NCI-H2196 treated with DMSO at 0.1 percent for 48 hours (cell line): Measurements from ENCODE around the gene CUL3.
"Not testable (repeated sequence)": the region's sequence is repeated elsewhere in the genome, so short reads cannot be mapped to it uniquely, and the experiment has no call there.

Experiments used
- DNase-seq: peaks from one replicate; lab custom pipeline; 2025; ENCODE audit not compliant: unreplicated experiment; lab: John Stamatoyannopoulos, UW

The CUL3 gene

GRCh38 chr2:224583033-224583432 lies 2.1 kb downstream of the CUL3 start:
- not testable (repeated sequence) for DNase-seq

- DNase-seq: no peak
Measured at GRCh38 chr2:224580248-224580647, 4.9 kb downstream of the CUL3 start.

GRCh38 chr2:224579411-224579810 lies 5.8 kb downstream of the CUL3 start:
- DNase-seq: no peak

DNA sequence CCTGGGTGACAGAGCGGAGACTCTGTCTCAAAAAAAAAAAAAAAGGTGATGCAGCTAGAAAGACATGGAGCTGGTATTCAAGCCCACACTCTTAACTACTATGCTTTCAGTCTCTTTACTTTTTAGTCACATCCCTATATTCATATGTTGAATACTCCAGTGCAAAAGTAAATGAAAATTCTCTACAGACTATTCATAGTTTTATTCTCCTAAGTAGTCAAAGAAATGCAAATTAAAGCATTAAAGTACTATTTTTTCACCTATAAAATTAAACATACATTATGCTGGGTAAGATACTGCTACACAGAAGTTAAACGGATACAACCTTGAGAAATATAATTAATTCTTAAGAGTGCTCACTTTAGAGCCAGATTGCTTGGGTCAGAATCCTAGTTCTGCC lies 7.6 kb downstream of the CUL3 start:
- DNase-seq: no peak

DNA sequence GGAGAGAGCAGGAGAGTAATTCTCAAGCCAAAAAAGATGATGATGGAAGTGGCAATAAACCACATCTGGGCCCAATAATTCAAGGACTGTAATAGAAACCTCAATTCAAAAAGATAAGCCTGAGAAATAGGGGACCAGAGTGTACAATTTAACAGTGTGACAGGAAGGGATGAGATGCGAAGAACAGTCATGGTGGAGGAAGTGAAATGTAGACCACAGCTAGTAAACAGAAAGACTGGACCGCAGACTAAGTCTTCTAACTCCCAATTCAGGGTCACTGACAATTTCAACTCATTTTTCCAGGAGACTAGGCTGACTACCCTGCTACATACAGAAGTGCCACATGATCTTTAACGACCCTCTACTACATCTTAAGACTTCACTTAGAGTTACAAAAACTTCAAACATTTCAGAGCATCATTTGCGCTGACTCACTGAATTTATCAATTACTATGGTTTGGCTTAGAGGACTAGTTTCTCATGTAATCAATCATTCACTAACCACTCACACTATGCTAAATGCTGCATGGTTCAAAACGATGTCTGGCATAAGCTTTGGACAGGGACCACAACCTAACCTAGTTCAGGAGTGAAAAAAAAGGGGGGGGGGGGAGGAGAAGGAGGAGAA lies 9.0 kb downstream of the CUL3 start:
- no peak for DNase-seq

DNA sequence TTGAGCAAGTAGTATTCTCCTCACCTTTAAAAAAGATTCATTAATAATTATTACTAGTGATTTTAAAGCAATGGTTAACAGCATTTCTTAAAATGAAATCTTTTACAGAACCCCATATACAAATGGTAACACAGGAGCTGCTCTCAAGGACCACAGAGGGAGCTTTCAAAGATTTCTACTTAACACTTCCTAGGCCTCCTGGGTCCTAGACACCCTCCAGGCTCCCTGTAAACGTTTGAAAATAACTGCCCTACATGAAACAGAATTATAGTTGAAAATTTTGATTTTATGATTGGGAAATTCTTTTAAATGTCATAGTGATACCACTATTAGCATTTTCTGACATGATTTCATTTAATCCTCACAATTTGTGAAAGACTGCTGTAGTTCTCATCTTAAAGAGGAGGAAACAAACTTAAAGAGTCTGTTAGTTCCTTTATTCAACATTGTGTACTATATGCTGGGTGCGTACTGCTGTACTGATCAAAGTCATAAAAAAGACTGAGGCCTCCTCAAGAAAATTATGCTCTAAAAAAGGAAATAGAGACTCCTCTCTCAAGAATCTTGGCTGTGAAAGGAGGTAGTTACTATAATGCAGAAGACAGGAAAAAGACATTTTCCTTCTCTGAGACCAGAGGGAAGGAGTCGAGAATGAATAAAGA lies 10.6 kb downstream of the CUL3 start:
- DNase-seq: no peak

DNA sequence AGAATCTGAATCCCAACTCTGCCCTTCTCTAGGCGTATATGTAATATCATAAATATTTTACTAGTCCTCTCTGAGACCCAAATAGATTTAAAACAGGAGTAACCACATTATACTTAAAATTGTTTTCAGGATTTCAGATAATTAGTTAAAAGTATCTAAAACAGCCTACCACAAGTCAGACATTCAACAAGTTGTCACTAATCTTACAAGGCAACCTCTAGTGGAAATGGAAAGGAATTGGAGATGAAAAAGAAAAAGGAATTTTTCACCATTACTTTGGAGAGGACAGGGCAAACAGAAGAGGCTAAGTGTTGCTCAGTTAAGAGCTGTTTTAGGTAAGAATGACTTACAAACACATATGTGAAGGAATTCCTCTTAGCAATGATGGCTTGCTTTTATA lies 11.4 kb downstream of the CUL3 start:
- no peak for DNase-seq

GRCh38 chr2:224572338-224572737 lies 12.8 kb downstream of the CUL3 start:
- no peak for DNase-seq

DNA sequence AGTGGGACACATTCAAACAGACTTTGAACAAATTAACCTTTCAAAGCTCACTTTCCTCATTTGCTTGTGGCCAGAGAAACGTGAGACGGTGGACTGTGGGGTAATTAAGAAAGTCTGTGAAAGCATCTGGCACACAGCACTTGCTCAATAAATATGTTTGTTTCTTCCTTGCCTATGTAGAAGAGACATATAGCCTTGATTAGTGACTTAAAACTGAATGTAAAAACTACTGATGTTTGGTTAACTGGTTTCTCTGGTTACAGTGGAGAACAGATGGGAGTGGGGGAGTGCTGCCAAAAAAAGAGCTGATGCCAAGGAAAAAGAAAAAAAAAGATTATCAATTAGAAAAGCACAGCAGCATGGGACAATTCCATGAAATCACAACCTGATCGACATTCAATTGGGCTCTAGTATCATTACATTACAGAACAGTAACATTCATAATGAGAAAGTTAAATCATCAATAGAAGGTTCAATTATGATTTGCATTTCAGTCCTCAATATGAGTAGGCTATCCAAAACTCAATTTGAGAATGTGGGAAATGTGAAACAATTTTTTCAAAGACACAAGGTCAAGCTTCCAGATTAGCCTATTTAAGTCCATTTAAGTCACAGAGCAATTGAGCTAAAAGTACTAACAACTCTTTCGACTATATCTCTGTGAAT lies 14.7 kb downstream of the CUL3 start:
- DNase-seq: no peak

DNA sequence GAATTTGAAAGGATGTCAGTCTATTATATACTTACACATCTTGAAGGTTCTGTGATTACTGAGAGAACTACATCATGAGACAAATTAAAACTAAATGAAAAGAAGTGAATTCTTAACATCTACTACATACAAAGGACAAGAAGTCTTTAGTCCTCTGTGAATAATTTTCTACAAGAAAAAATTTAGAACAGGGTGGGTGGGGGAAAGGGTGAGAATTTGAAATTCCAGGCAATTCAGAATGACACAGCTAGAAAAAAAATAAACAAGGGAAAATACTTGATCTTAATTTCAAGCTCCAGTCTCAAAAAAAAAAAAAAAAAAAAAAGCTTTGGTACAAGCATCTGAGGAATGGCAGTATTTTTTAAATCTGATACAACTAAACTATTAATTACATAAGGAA lies 15.5 kb downstream of the CUL3 start:
- no peak for DNase-seq

GRCh38 chr2:224565452-224566035 lies 19.6 kb downstream of the CUL3 start:
- DNase-seq: no peak

GRCh38 chr2:224563537-224563936 lies 21.6 kb downstream of the CUL3 start:
- DNase-seq: no peak

DNA sequence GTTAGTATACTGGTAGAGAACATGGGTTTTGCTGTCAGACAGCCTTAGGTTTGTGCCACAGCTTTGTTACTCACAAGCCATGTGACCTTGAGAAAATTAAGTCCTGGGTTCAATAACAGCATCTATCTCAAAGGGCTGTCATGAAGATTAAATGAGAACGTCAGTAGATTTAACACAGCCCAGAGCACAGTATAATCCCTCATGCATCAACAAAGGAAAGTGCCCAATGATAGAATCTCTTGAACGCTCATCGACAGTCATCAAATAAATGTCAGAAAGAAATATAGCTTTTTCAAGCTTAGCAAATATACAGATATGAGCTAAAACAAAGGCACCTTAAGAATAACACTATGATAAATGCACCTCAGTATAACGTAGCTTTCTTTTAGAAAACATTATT lies 22.3 kb downstream of the CUL3 start:
- DNase-seq: no peak

GRCh38 chr2:224561234-224562005 lies 23.7 kb downstream of the CUL3 start:
- no peak for DNase-seq

- no peak for DNase-seq
Measured at GRCh38 chr2:224560549-224560948, 24.6 kb downstream of the CUL3 start.

GRCh38 chr2:224557610-224558009 lies 27.6 kb downstream of the CUL3 start:
- DNase-seq: no peak

- DNase-seq: no peak
Measured at GRCh38 chr2:224556381-224556780, 28.8 kb downstream of the CUL3 start.

DNA sequence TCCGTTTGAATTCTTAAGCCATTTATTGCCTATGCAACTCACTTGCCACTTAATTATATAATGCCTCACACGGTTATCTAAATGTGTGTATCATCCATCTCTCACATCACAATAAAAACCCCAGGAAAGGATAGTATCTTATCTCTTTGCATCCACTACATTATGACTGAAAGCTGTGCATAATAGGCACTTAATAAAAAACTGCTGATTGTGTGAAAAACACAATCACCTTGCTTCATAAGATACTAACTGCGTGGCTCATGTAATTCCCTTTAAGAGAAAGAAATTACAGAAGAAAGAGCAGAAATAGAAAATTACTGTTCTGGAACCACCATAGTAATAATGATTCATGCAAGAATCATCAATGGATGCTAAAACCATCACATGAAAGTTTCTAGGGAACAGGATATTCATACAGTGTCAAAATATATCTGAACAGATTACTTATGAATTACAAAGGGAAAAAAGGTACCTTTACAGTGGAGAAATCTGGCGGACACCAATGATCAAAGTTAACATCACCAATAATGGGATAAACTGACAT lies 29.3 kb downstream of the CUL3 start:
- no peak for DNase-seq

GRCh38 chr2:224552771-224553170 lies 32.4 kb downstream of the CUL3 start:
- DNase-seq: no peak

DNA sequence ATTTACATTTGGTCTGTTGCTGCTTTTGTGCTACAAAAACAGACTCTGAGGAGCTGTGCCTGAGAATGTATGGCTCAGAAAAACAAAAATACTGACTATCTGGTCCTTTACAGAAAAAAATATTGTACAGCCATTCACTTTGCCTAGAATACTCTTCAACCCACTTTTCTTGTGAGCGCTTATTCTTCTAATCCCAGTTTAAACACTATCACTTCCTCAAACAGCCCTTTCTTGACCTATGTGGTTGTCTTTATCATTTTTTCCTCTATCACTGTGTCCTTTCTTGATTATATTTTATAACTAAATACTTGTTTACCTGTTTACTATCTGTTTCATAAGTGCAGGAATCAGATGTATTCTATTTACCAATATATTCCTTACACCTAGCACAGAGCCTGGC lies 33.5 kb downstream of the CUL3 start:
- no peak for DNase-seq

GRCh38 chr2:224546926-224547325 lies 38.2 kb downstream of the CUL3 start:
- DNase-seq: no peak
